HG03103 (cell line): ENCODE results near the gene SLC7A7.
"Not testable (repeated sequence)": the region's sequence is repeated elsewhere in the genome, so short reads cannot be mapped to it uniquely, and the experiment has no call there.

Experiments used
- ATAC-seq: cut with Tn5 transposase; IDR thresholded peaks from one replicate; pipeline ENCODE4 v1.9.1; 2021; ENCODE audit warnings: low read depth; ENCODE audit not compliant: unreplicated experiment

The SLC7A7 gene

DNA sequence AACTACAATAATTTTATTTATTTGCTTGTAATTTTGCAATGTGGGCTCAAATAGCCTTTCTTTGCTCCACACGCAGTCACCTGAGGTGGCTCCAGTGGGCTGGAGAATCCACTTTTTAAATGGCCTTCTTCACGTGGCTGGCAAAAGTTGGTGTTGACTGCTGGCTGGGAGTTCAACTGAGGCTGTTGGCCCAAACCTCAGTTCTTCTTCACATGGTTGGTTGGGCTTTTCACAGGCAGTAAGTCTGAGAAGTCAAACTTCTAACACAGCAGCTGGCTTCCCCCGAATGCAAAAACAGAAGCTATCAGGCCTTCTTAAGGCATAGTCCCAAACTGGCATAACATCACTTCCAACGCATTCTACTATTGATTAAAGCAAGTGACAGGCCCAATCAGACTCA is 50.9 kb downstream of the SLC7A7 start:
- no peak for ATAC-seq

- no peak for ATAC-seq
Observed at GRCh38 chr14:22761734-22762133, 53.5 kb downstream of the SLC7A7 start.

DNA sequence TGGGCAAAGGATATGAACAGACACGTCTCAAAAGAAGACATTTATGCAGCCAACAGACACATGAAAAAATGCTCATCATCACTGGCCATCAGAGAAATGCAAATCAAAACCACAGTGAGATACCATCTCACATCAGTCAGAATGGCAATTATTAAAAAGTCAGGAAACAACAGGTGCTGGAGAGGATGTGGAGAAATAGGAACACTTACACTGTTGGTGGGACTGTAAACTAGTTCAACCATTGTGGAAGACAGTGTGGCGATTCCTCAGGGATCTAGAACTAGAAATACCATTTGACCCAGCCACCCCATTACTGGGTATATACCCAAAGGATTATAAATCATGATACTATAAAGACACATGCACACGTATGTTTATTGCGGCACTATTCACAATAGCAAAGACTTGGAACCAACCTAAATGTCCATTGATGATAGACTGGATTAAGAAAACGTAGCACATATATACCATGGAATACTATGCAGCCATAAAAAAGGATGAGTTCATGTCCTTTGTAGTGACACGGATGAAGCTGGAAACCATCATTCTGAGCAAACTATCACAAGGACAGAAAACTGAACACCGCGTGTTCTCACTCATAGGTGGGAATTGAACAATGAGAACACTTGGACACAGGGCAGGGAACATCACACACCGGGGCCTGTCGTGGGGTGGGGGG is 57.1 kb downstream of the SLC7A7 start:
- ATAC-seq = not testable (repeated sequence)

DNA sequence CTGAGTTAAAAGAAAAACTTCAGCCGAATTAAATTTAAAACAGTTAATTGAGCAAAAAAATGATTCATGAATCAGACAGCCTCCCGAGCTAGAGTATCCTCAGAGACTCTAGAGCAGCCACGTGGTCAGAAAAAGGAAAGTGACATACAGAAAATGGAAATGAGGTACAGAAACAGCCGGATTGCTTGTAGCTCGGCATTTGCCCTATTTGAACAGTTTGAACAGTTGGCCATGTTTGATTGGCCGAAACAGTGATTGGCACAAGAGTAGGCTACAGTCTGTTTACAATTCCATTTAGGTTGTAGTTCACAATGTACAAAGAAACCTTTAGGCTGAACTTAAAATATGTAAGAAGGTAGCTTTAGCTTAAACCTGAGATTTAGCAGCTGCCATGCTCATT is 61.6 kb downstream of the SLC7A7 start:
- ATAC-seq = no peak

- no peak for ATAC-seq
Observed at GRCh38 chr14:22752422-22752821, 62.8 kb downstream of the SLC7A7 start.

DNA sequence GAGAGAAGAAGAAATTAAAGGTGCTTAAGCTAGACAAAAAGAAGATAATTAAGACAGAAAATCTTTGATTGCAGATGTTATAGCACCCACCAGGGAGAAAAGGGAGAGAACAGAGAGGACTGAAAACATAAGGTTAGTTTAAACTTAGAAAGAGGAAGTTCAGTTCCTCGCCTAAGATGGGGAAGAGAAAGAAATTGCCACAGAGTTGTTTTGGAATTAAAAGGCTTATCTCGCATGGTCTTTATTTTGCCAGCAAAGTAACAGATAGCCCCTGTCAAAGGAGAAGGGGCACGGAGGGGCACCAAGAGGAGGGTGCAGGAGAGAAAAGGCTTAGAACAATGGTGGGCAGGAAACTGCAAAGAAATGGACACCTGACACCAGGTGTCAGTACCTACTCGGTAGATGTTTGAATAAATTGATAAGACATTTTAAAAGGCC is 66.6 kb downstream of the SLC7A7 start:
- ATAC-seq = no peak

- ATAC-seq = no peak
Observed at GRCh38 chr14:22748206-22748605, 67.0 kb downstream of the SLC7A7 start.

- ATAC-seq = no peak
Observed at GRCh38 chr14:22747769-22748168, 67.5 kb downstream of the SLC7A7 start.

- no peak for ATAC-seq
Observed at GRCh38 chr14:22740020-22740419, 75.2 kb downstream of the SLC7A7 start.

- no peak for ATAC-seq
Observed at GRCh38 chr14:22739423-22739822, 75.8 kb downstream of the SLC7A7 start.

GRCh38 chr14:22737052-22737451 is 78.2 kb downstream of the SLC7A7 start:
- ATAC-seq = no peak

DNA sequence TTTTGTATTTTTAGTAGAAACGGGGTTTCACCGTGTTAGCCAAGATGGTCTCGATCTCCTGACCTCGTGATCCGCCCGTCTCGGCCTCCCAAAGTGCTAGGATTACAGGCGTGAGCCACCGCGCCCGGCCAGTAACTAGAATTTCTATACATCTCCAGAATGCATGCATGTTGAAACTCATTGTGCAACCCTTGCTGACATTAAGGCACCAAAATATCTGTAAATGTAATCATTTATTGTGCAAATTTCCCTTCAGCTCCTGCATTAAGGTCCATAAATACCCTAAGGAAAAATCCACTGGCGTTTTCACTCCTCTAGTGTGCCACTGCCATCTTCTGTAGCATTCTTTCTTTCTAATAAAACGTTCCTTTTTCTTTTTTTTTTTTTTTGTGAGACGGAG is 78.9 kb downstream of the SLC7A7 start:
- not testable (repeated sequence) for ATAC-seq

- no peak for ATAC-seq
Observed at GRCh38 chr14:22735096-22735495, 80.1 kb downstream of the SLC7A7 start.

DNA sequence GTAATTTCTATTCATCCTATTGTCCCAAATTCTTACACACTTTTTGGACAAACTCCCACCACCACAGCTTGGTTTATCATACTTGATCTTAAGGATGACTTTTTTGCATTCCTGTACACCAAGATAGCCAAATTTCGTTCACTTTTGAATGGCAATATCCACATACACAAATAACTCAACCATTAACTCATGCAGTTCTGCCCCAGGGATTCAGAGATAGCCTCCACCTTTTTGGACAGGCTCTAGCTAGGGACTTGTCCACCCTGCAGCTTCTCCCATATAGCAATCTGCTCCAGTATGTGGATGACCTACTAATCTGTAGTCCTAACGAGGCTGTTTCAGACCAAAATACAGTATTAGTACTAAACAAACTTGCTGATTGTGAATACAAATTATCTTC is 81.4 kb downstream of the SLC7A7 start:
- ATAC-seq = no peak

DNA sequence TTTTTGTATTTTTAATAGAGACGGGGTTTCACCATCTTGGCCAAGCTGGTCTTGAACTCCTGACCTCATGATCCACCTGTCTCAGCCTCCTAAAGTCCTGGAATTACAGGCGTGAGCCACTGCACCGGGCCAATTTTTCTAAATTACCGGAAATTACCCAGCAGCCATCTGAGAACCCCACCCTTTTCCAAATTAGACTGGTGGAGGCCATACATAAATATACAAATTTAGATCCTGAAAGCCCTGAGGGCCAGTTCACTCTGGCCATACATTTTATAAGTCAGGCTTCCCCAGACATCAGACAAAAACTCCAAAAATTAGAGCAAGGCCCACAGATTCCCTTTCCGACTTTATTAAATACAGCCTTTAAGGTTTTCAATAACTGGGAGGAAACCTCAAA is 83.2 kb downstream of the SLC7A7 start:
- not testable (repeated sequence) for ATAC-seq

- no peak for ATAC-seq
Observed at GRCh38 chr14:22726012-22726411, 89.2 kb downstream of the SLC7A7 start.

DNA sequence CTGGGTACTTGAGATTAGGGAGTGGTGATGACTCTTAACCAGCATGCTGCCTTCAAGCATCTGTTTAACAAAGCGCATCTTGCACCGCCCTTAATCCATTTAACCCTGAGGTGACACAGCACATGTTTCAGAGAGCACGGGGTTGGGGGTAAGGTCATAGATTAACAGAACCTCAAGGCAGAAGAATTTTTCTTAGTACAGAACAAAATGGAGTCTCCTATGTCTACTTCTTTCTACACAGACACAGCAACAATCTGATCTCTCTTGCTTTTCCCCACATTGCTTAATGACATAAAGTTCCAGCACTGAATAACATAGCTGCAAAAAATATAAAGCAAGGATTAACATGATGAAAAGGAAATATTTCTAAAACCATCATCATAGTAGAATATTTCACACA is 89.9 kb downstream of the SLC7A7 start:
- ATAC-seq = not testable (repeated sequence)

DNA sequence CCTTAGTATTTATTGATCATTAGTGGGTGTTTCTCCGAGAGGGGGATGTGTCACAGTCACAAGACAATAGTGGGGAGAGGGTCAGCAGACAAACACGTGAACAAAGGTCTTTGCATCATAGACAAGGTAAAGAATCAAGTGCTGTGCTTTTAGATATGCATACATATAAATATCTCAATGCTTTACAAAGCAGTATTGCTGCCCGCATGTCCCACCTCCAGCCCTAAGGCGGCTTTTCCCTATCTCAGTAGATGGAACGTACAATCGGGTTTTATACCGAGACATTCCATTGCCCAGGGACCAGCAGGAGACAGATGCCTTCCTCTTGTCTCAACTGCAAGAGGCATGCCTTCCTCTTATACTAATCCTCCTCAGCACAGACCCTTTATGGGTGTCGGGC is 90.4 kb downstream of the SLC7A7 start:
- not testable (repeated sequence) for ATAC-seq

DNA sequence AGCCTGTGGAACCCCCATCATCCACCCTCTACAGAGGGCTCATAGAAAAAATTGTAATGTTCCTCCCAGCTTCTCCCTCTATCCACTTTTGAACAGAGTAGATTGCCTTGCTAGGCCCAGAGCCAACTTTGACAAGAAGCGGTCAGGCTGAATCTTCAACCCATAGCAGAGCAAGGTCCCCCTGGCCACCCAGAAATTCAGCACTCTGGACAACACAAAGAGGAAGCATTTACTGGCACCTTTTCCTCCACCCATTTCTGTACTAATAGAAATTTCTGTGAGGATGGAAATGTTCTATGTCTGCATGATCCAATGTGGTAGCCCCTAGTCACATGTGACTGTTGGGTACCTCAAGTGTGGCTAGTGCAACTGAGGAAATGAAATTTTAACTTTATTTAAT is 91.4 kb downstream of the SLC7A7 start:
- ATAC-seq = no peak
